HCT116 (cell line): ENCODE results near the gene MARCHF3. TPM values are rescaled to one million over a fixed set of nuclear protein-coding genes. Genes with fewer than 3 reads are reported as not detected.

Experiments
- ATAC-seq: fragments of 200-7000 bp; cut with Tn5 transposase; 2 replicates; pipeline ENCODE4 v1.9.1; 2020; ENCODE audit warnings: mild to moderate bottlenecking, moderate library complexity
- BruUV-seq: library from RNA; stranded (reverse); fragments of 400-500 nt; replicated peaks from 2 replicates; lab custom pipeline; 2021; lab: Mats Ljungman, UMichigan
- CTCF ChIA-PET: fragments of 300-600 bp; sonication (Branson Sonifier 250); formaldehyde crosslinking; loops from one replicate; lab custom pipeline; 2021; ENCODE audit warnings: antibody characterized with exemption; lab: Charles Lee
- POLR2A ChIA-PET: fragments of 300-600, 350-600 bp; sonication (Branson Sonifier 250); formaldehyde crosslinking; loops from one replicate; lab custom pipeline; 2021; ENCODE audit warnings: antibody characterized with exemption; lab: Charles Lee
- RAD21 ChIA-PET, 2 experiments: fragments of 300-600 bp; sonication (Branson Sonifier 250); formaldehyde crosslinking; loops; one replicate each; lab custom pipeline; 2023; ENCODE audit warnings: low total read pairs in 2 of 2; ENCODE audit not compliant: uncharacterized antibody in 2 of 2, unreplicated experiment in 2 of 2, low non-redundant PET in 1 of 2; lab: Charles Lee
- DNase-seq: peaks from one replicate; pipeline ENCODE4 v3.0.0-alpha.2; 2010; ENCODE audit warnings: low read depth, low spot score
- H2AFZ ChIP-seq: fragments of 200-600 bp; shearing (Covaris generic), sonication (generic); 2 replicates; pipeline ENCODE4 v1.6.1; 2017; ENCODE audit warnings: low read depth, mixed run types, mixed read lengths, antibody characterized with exemption, low read length; ENCODE audit not compliant: poor library complexity, severe bottlenecking
- H3K27ac ChIP-seq: 2 replicates; pipeline ENCODE4 v1.5.1; 2012; ENCODE audit warnings: low read depth, low read length
- H3K27me3 ChIP-seq: fragments of 200-600 bp; sonication (generic); 2 replicates; pipeline ENCODE4 v1.6.1; 2016; ENCODE audit warnings: mixed run types, low read length, mixed read lengths; ENCODE audit not compliant: insufficient read depth
- H3K36me3 ChIP-seq, 2 experiments: fragments of 200-500 bp in 1 of 2; fragments of 200-600 bp in 1 of 2; sonication (Bioruptor generic) in 1 of 2; sonication (generic) in 1 of 2; 2 replicates each; pipeline versions ENCODE4 v1.5.1 to v1.6.1; 2014 to 2016; ENCODE audit warnings: low read length in 2 of 2, inconsistent platforms in 1 of 2, mixed read lengths in 1 of 2, mixed run types in 1 of 2; ENCODE audit not compliant: insufficient read depth in 2 of 2, control insufficient read depth in 1 of 2
- H3K4me1 ChIP-seq, 2 experiments: fragments of 200-600 bp in 1 of 2; sonication (generic) in 1 of 2; 2 replicates each; pipeline versions ENCODE4 v1.5.1 to v1.6.1; 2012 to 2017; ENCODE audit warnings: low read length in 2 of 2, inconsistent platforms in 1 of 2, mild to moderate bottlenecking in 1 of 2, mixed read lengths in 1 of 2, mixed run types in 1 of 2, moderate library complexity in 1 of 2; ENCODE audit not compliant: insufficient read depth in 2 of 2, control insufficient read depth in 1 of 2
- H3K4me2 ChIP-seq: fragments of 200-600 bp; sonication (generic); 2 replicates; pipeline ENCODE4 v1.6.1; 2017; ENCODE audit warnings: mixed run types, low read length, mixed read lengths
- H3K4me3 ChIP-seq, 2 experiments: fragments of 200-600 bp in 1 of 2; sonication (generic) in 1 of 2; replicated peaks in 1 of 2; 2 replicates each; pipeline ENCODE4 v1.5.1; 2011 to 2016; ENCODE audit warnings: low read length in 2 of 2, control low read depth in 1 of 2, low read depth in 1 of 2, mild to moderate bottlenecking in 1 of 2, mixed read lengths in 1 of 2, mixed run types in 1 of 2
- H3K79me2 ChIP-seq: fragments of 200-600 bp; sonication (generic); 2 replicates; pipeline ENCODE4 v1.6.1; 2017; ENCODE audit warnings: mild to moderate bottlenecking, mixed run types, low read length, moderate library complexity, mixed read lengths; ENCODE audit not compliant: insufficient read depth
- H3K9ac ChIP-seq: fragments of 200-600 bp; sonication (generic); 2 replicates; pipeline ENCODE4 v1.6.1; 2016; ENCODE audit warnings: low read length, mixed read lengths
- H3K9me2 ChIP-seq: fragments of 200-600 bp; sonication (generic), shearing (Covaris generic); 2 replicates; pipeline ENCODE4 v1.6.1; 2017; ENCODE audit warnings: mixed run types, mild to moderate bottlenecking, moderate library complexity; ENCODE audit not compliant: insufficient read depth
- H3K9me3 ChIP-seq, 2 experiments: fragments of 200-500 bp in 1 of 2; fragments of 200-600 bp in 1 of 2; sonication (Bioruptor generic) in 1 of 2; sonication (generic) in 1 of 2; 2 replicates each; pipeline ENCODE4 v1.6.1; 2014 to 2017; ENCODE audit warnings: low read length in 2 of 2, mixed read lengths in 2 of 2, inconsistent platforms in 1 of 2, low read depth in 1 of 2, mild to moderate bottlenecking in 1 of 2, mixed run types in 1 of 2, moderate library complexity in 1 of 2; ENCODE audit not compliant: control insufficient read depth in 1 of 2, insufficient read depth in 1 of 2
- H4K20me1 ChIP-seq: fragments of 200-600 bp; sonication (generic), shearing (Covaris generic); 2 replicates; pipeline ENCODE4 v1.6.1; 2017; ENCODE audit warnings: mixed run types, mild to moderate bottlenecking, moderate library complexity; ENCODE audit not compliant: insufficient read depth
- ATF3 ChIP-seq: IDR thresholded peaks from 2 replicates; pipeline ENCODE4 v1.6.1; 2012
- CTCF ChIP-seq, 3 experiments: fragments of 200-600 bp in 1 of 3; sonication (generic) in 1 of 3; IDR thresholded peaks in 2 of 3; conservative IDR thresholded peaks in 1 of 3; 2 replicates each; pipeline ENCODE4 v1.5.1; 2012 to 2017; ENCODE audit warnings: low read depth in 2 of 3, low read length in 2 of 3, antibody characterized with exemption in 1 of 3, borderline replicate concordance in 1 of 3, control low read depth in 1 of 3, mild to moderate bottlenecking in 1 of 3, mixed read lengths in 1 of 3, mixed run types in 1 of 3, moderate library complexity in 1 of 3; ENCODE audit not compliant: insufficient read depth in 1 of 3
- EGR1 ChIP-seq: IDR thresholded peaks from 2 replicates; pipeline ENCODE4 v1.6.1; 2012; ENCODE audit warnings: low read depth
- EZH2 ChIP-seq: fragments of 200-600 bp; sonication (generic); IDR thresholded peaks from 2 replicates; pipeline ENCODE4 v1.6.1; 2017; ENCODE audit warnings: antibody characterized with exemption, mixed run types
- EZH2phosphoT487 ChIP-seq: fragments of 200-600 bp; IDR thresholded peaks from 2 replicates; pipeline ENCODE4 v1.6.1; 2018; ENCODE audit warnings: antibody characterized with exemption, borderline replicate concordance
- FOSL1 ChIP-seq: IDR thresholded peaks from 2 replicates; pipeline ENCODE4 v1.6.1; 2012; ENCODE audit warnings: low read depth
- MAX ChIP-seq: IDR thresholded peaks from 2 replicates; pipeline ENCODE4 v1.6.1; 2012
- POLR2A ChIP-seq: IDR thresholded peaks from 2 replicates; pipeline ENCODE4 v1.7.0; 2011; ENCODE audit warnings: borderline replicate concordance; ENCODE audit not compliant: insufficient read depth, insufficient read length; ENCODE audit errors: extremely low read depth
- POLR2AphosphoS5 ChIP-seq: IDR thresholded peaks from 2 replicates; pipeline ENCODE4 v1.6.1; 2011; ENCODE audit warnings: mild to moderate bottlenecking, low read depth, low read length, moderate library complexity
- REST ChIP-seq: IDR thresholded peaks from 2 replicates; pipeline ENCODE4 v1.6.1; 2012; ENCODE audit warnings: low read depth
- SIN3A ChIP-seq: IDR thresholded peaks from 2 replicates; pipeline ENCODE4 v1.6.1; 2012; ENCODE audit warnings: low read depth
- SP1 ChIP-seq: IDR thresholded peaks from 2 replicates; pipeline ENCODE4 v1.6.1; 2012; ENCODE audit warnings: low read depth
- SRF ChIP-seq: IDR thresholded peaks from 2 replicates; pipeline ENCODE4 v1.6.1; 2012; ENCODE audit warnings: low read depth
- ZBTB33 ChIP-seq: IDR thresholded peaks from 2 replicates; pipeline ENCODE4 v1.6.1; 2011; ENCODE audit warnings: mild to moderate bottlenecking, low read length, moderate library complexity; ENCODE audit not compliant: insufficient replicate concordance; ENCODE audit errors: extremely low read depth
- ZFX ChIP-seq: fragments of 450-650 bp; IDR thresholded peaks from 2 replicates; pipeline ENCODE4 v1.6.1; 2017
- ZNF274 ChIP-seq: fragments of 200-500 bp; sonication (Bioruptor generic); IDR thresholded peaks from 2 replicates; pipeline ENCODE4 v1.6.1; 2014; ENCODE audit warnings: mild to moderate bottlenecking, low read depth, low read length, inconsistent platforms
- intact Hi-C: fragments of 100-400 bp; cut with micrococcal nuclease; formaldehyde crosslinking; loops from 2 replicates; pipeline ENCODE4 v1.10.0; 2022
- total RNA-seq: library from RNA; stranded (reverse); gene quantifications from one replicate; pipeline ENCODE4 v1.2.1, GENCODE V29; 2021; ENCODE audit not compliant: unreplicated experiment

Gene MARCHF3
- total RNA-seq, 1 experiment from 2014 or later, result 2.3 TPM

GRCh38 chr5:126918615-126918957 is 111.8 kb downstream of the MARCHF3 start:
- Histone ChIP-seq H3K27ac (no peak overlapping the region), H4K20me1 (no peaks in the 10 kb centered on the region), H3K27me3 (no peaks in the 10 kb centered on the region), H3K36me3 (no peaks in the 10 kb centered on the region), H3K9ac (no peak overlapping the region), H3K9me2 (no peaks in the 10 kb centered on the region), H3K9me3 (no peaks in the 10 kb centered on the region), H3K79me2 (no peaks in the 10 kb centered on the region), H3K4me3 (no peak overlapping the region), H3K4me2 (no peak overlapping the region), H2AFZ (no peak overlapping the region), H3K4me1 (no peaks in the 10 kb centered on the region)
- no peak for DNase-seq
- POLR2A ChIA-PET, result no interaction called here
- TF ChIP-seq EZH2 (no peak), SRF (no peak), ZBTB33 (no peak), EGR1 (no peak), EZH2phosphoT487 (no peak), MAX (no peak), ZNF274 (no peak), POLR2A (no peak), ATF3 (no peak), POLR2AphosphoS5 (no peak), SIN3A (no peak), REST (no peak), ZFX (no peak), CTCF (IDR thresholded peaks at IDR 0.05 in 2 of 3, conservative IDR thresholded peaks at IDR 0.05 in 1 of 3; ENCODE audit: borderline replicate concordance in 1 of 3, insufficient read depth in 1 of 3, low read depth in 2 of 3, low read length in 2 of 3) (no peak), FOSL1 (no peak), SP1 (no peak)
- ATAC-seq, result no peak
- intact Hi-C loops, result no loop called here
- CTCF ChIA-PET, result no interaction called here
- RAD21 ChIA-PET, result no interaction called here
- no TSS peak for BruUV-seq
